ENCODE data around the gene AAMP. TPM values are rescaled to one million over a fixed set of nuclear protein-coding genes. Genes with fewer than 3 reads are reported as not detected.

AAMP gene
- total and polyA plus RNA-seq, 2 experiments from 2014 or later: 90.8 to 203 TPM

GRCh38 chr2:218294430-218295022, 24.6 kb upstream of the AAMP start:
- Mint-ChIP-seq H3K4me1 (peaks cover 41% of the 10 kb centered on the region), H3K27ac (no peak overlapping the region), H3K36me3 (ENCODE audit: low read depth) (no peaks in the 10 kb centered on the region), H3K27me3 (ENCODE audit: insufficient read depth, low read depth, poor library complexity) (peaks cover 16% of the 10 kb centered on the region), H3K4me3 (no peak overlapping the region), H3K9me3 (no peaks in the 10 kb centered on the region)
- Histone ChIP-seq H2AFZ (peak overlapping the region; percentile 11; the same call in 1 of the 2 replicates), H3K79me2 (replicated peaks; ENCODE audit: insufficient read depth) (no peaks in the 10 kb centered on the region), H3K4me3 (no peak overlapping the region), H3K27me3 (ENCODE audit: insufficient read depth) (peaks cover 5% of the 10 kb centered on the region; the same call in 1 of the 2 replicates), H3K9me2 (ENCODE audit: insufficient read depth) (no peaks in the 10 kb centered on the region), H3K4me2 (no peak overlapping the region), H3F3A (replicated peaks; ENCODE audit: low read depth) (no peaks in the 10 kb centered on the region), H3K4me1 (ENCODE audit: insufficient read depth) (peaks cover 22% of the 10 kb centered on the region), H3K27ac (ENCODE audit: low read depth) (no peak overlapping the region), H4K20me1 (replicated peaks; ENCODE audit: insufficient read depth) (no peaks in the 10 kb centered on the region), H3K36me3 (ENCODE audit: insufficient read depth) (no peaks in the 10 kb centered on the region)
- no peak for ATAC-seq
- DNase-seq (ENCODE audit: low spot score): no peak
- TF ChIP-seq POLR2AphosphoS5 (IDR thresholded peaks at IDR 0.05; ENCODE audit: low read depth) (no peak), ZNF114 (CRISPR knock-in tag; IDR thresholded peaks at IDR 0.05) (no peak), ZNF331 (CRISPR knock-in tag; IDR thresholded peaks at IDR 0.05; ENCODE audit: low read depth) (no peak), ETS1 (IDR thresholded peaks at IDR 0.05) (no peak), CREB1 (CRISPR knock-in tag; IDR thresholded peaks at IDR 0.05; ENCODE audit: low read depth) (no peak), NANOG (IDR thresholded peaks at IDR 0.05; ENCODE audit: borderline replicate concordance) (no peak), JUNB (IDR thresholded peaks at IDR 0.05; ENCODE audit: unreplicated experiment) (no peak), EZH2 (IDR thresholded peaks at IDR 0.05; ENCODE audit: low read depth, unreplicated experiment) (no peak), CTCF (conservative IDR thresholded peaks at IDR 0.05; ENCODE audit: low read depth in 2 of 2) (no peak), STAT1 (IDR thresholded peaks at IDR 0.05; ENCODE audit: unreplicated experiment) (no peak), EZH2phosphoT487 (IDR thresholded peaks at IDR 0.05; ENCODE audit: unreplicated experiment) (no peak), ZNF462 (CRISPR knock-in tag; IDR thresholded peaks at IDR 0.05) (no peak)

Data from GM23338 (cell line).